ENCODE measurements around the gene RFX1. TPM values are rescaled to one million over a fixed set of nuclear protein-coding genes. Genes with fewer than 3 reads are reported as not detected.

RFX1 gene
- total RNA-seq, 4 donors from 2014 or later, result 4.5 to 9.2 (median 6.1) TPM

- DNase-seq (ENCODE audit: low spot score in 2 of 2), result no peak
- intact Hi-C loops (cut with DNase I; ENCODE audit: low total_unique reads), result no loop called here
- WGBS, 2 donors, result 89 to 96% methylated on average over 14 to 17 of the region's 17 CpGs
- TF ChIP-seq POLR2A (IDR thresholded peaks at IDR 0.05), result no peak
- no peak for TF ChIP-seq CTCF (IDR thresholded peaks at IDR 0.05)
- no peak overlapping the region for H3K4me3 ChIP-seq (ENCODE audit: low read depth, poor library complexity, severe bottlenecking)
These were observed 92.8 kb downstream of the RFX1 start for GRCh38 chr19:13913352-13913751.

Other genes starting within 250 kb of the RFX1 start
- gene MRI1, start 241.8 kb downstream of the RFX1 start, total RNA-seq, result 100 to 1,000 TPM in 2 of 4 donors, 10 to 100 TPM in 2; 72.8 to 133 (median 92.1) TPM
- 100 to 1,000 TPM; 113 to 200 (median 145) TPM for gene C19orf53, start 231.9 kb downstream of the RFX1 start, total RNA-seq
- gene ZSWIM4, start 210.9 kb downstream of the RFX1 start, total RNA-seq, result 10 to 100 TPM; 22.3 to 29.9 (median 23.3) TPM
- not detected for gene NANOS3, start 129.2 kb downstream of the RFX1 start, total RNA-seq
- gene BRME1, start 100.2 kb downstream of the RFX1 start, total RNA-seq, result 10 to 100 TPM in 1 of 4 donors, 1 to 10 TPM in 3; 2.3 to 11.8 (median 5.7) TPM
- 100 to 1,000 TPM in 1 of 4 donors, 10 to 100 TPM in 3; 48.9 to 104 (median 54.8) TPM for gene CC2D1A, start 100.1 kb downstream of the RFX1 start, total RNA-seq
- gene PODNL1, start 67.9 kb downstream of the RFX1 start, total RNA-seq, result 1 to 10 TPM; 5.2 to 8.2 (median 6.4) TPM
- gene DCAF15, start 53.8 kb downstream of the RFX1 start, total RNA-seq, result 10 to 100 TPM; 31.8 to 51.7 (median 43.0) TPM
- not detected for gene RLN3, start 21.8 kb upstream of the RFX1 start, total RNA-seq
- 1 to 10 TPM in 3 of 4 donors, under 1 TPM in 1; 0.27 to 2.7 (median 2.0) TPM for gene IL27RA, start 25.4 kb upstream of the RFX1 start, total RNA-seq
- under 1 TPM in 1 of 4 donors, not detected in 3; 0.10 TPM for gene PALM3, start 55.8 kb upstream of the RFX1 start, total RNA-seq
- 10 to 100 TPM in 3 of 4 donors, 1 to 10 TPM in 1; 9.1 to 26.2 (median 17.2) TPM for gene MISP3, start 66.5 kb upstream of the RFX1 start, total RNA-seq
- not detected for gene C19orf67, start 79.5 kb upstream of the RFX1 start, total RNA-seq
- gene SAMD1, start 84.4 kb upstream of the RFX1 start, total RNA-seq, result 10 to 100 TPM; 23.2 to 61.1 (median 33.2) TPM
- gene PRKACA, start 111.4 kb upstream of the RFX1 start, total RNA-seq, result 10 to 100 TPM; 45.9 to 53.7 (median 49.2) TPM
- gene ASF1B, start 130.3 kb upstream of the RFX1 start, total RNA-seq, result 1 to 10 TPM in 3 of 4 donors, not detected in 1; 1.6 to 3.2 (median 2.3) TPM
- gene ADGRL1, start 199.8 kb upstream of the RFX1 start, total RNA-seq, result 10 to 100 TPM; 27.6 to 37.7 (median 29.8) TPM

Data from lower leg skin (tissue), 4 donors.